GM18511 (cell line): Measurements from ENCODE around the gene EEF2.

Source experiments
- ATAC-seq: cut with Tn5 transposase; IDR thresholded peaks from one replicate; pipeline ENCODE4 v1.9.1; 2021; ENCODE audit warnings: mild to moderate bottlenecking, moderate library complexity; ENCODE audit not compliant: unreplicated experiment

The EEF2 gene

DNA sequence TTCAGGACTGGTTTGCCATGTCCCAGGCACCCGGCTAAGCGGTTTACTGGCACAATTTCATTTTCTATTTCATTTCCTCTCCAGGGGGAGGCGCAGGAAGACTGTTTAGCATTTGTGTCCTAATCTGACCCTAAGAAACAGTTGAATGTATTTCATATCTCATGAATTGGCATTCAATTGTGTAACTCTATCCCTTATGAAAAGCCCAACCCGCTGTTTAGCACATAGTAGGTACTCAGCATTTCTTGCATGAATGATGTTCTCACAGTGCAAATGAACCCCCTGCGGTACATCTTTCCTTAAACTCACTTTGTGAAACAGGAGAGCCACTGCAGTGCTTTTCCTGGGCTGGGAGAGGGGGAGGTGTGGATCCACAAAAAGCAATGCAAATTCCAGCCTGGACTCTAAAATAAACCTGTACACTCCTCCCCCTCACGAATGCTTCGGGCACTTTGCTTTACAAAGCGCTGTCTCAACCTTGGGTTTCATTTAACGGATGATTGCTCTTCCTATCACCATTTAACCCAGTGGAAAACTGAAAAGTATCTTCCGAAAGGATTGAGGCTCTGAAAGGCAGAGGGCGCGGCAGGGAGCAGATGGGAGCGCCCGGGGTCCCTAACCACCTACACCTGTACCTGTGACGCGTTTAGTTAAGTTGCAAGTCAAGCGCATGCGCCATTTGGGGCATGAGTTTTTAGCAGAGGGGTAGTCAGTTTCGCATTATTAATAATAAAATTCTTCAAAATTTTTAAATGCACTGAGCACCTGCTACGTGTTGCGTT, 1.2 kb upstream of the EEF2 start:
- ATAC-seq, result no peak

DNA sequence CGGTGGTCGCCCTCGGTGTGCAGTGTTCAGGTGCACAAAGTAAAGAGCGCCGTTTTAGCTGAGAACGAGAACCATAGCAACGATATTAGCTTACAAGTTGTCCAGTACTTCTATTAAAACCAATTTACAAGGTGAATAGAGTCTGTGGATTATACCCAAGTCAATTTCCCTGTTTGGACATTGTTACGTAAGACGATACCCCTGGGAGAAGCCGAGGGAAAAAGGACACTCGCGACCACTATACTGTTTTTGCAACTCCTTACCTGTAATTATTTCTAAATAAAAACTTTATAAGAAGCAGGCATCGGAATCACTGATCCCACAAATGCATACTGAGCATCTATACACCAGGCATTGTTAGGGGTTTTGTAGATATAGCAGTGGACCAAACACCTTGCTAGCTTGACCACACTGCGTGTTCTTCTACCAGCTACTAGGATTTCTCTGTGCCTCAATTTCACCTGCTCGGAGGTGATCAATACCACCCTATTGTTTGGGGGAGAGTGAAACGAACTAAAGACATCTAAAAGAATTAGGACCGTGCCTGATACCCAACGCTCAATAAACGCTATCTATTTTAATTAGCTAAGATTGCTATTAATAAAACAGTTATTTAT, 488 bp upstream of the EEF2 start:
- no peak for ATAC-seq

DNA sequence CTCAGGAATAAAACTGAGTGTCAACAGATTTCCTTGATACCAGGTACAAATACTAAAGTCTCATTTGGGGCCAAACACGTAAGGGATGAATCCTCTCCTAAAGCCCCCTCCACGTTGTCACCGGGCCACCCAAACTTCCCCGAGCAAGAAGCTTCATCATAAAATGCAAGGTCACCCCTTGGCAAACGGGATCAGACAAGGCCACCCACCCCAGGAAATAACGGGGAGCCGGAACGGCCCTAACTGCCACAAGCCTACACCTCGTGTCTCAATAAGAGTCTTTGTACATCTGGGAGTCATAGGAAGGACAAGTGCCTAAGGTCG, 717 bp downstream of the EEF2 start:
- ATAC-seq, result no peak

DNA sequence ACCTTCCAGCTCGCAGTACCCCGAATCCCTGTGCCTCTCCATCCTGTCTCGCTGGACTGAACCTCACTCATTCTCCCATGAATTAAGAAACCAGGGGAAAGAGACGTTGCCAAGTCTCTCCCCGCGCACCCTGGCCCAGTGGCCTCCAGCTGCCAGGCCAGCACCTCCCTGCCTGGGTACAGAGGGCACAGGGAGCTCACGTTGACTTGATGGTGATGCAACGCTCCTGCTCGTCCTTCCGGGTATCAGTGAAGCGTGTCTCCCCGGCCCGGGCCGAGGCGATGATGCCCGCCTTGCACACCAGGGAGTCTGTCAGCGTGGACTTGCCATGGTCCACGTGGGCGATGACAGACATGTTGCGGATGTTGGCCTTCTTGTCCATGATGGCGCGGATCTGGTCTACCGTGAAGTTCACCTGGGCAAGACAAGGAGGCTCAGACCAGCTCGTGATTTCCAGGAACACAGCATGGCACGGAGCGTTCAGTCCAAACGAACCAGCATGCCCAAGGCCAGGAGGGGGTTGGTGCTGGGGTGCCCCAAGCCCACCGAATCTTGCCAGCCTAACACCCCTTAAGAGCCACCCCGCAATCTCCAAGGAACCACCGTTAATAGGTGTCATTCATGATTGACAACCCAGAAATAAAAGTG, 1.2 kb downstream of the EEF2 start:
- no peak for ATAC-seq

DNA sequence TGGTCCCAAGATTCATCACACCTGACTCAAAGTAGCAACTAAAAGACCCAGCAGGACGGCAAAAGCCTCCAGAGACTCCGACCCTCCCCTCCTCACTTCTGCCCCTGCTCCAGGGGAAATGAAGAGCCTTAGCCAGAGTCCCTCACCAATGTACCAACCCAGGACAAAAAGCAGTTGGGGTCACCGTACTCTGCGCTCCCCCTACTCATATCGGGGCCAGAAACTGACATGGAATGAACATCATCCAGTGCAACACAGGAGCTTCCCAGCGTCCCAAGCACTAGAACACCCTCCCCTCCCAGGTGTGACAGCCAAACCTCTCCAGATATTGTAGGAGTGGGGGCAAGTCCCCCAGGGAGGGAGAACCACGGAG, 1.7 kb downstream of the EEF2 start:
- no peak for ATAC-seq

DNA sequence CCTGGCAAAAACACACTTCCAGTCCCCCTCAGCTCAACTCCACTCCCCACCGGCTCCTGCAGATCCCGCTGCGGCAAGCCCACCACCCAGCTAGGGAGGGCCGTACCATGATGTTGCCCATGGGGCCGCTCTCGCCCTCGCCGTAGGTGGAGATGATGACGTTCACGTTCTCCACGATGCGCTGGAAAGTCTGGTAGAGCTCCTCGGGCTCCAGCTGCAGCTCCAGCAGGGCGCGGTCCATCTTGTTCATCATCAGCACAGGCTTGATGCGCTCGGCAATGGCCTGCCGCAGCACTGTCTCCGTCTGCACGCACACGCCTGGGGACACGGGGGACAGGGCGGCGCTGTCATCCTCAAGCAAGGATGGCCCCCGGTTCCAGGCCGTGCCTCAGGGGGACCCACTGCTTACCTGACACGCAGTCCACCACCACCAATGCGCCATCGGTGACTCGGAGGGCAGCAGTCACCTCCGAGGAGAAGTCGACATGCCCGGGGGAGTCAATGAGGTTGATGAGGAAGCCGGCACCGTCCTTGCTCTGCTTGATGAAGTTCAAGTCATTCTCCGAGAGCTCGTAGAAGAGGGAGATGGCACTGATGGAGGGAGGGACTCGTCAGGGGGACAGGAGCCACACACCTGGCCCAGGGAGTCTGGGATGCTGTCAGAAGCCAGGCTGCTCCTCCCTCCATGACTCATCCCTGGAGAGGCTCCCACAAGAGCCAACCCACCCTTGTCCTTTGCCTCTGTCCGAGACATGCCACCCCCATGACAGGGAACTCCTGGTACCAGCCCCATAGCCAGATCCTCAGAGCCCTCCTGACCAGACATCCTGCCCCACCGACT, 2.3 kb downstream of the EEF2 start:
- ATAC-seq, result no peak

DNA sequence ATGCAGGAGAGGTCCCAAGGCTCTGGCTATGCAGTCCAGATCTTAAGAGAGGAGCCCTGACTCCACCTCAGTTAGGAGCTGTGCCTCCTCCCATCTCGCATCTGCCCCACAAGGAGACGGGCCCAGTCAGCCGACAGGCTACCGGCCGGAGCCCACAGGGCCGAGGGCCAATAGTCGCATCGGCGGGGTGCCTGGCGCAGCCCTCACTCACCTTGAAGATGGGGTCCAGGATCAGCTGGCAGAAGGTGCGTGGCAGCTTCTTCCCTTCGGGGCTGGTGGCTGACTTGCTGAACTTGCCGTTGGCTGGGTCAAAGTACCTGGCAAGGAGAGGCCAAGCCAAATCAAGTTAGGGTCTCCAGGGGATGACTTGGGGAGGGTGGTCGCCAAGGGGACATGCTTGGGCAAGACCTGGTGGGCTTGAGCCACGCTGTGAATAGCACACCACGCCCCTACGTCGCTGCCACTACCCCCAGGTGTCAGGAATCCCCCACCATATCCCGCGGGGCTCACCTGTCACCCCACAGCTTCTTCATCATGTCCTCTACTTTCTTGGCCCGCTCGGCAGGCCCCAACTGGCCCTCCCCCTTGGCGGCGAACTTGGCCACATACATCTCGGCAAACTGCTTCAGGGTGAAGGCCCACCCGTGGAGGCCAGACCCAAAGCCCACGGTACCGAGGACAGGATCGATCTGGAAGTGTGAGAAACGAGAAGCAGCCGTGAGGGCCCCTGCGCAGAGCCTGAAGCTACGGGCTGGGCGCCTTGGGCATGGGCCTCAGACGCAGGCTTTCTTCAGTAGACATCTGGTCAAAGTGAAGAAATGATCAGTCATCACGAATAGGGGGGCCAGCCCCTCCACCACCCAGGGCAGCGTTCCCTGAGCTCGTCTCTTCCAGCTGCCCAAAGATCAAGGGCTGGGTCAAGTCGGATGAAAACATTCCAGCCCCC, 3.3 kb downstream of the EEF2 start:
- ATAC-seq, result no peak

DNA sequence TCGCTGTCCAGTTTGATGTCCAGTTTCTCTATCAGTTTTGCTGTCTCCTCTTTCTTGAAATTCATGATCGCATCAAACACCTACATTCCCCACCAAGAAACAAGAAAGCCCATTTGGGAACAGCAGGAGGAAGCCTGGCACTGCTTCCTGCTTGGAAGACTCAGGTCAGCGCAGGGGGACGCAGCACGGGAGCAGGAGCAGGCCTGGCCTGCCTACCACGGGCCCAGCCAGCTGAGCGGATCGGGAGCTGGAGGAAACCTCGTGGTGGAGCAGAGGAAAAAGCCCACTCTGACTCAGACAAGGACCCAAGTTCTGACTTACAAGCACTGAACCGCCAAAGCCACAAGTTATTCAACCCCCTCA, 3.9 kb downstream of the EEF2 start:
- ATAC-seq, result no peak

DNA sequence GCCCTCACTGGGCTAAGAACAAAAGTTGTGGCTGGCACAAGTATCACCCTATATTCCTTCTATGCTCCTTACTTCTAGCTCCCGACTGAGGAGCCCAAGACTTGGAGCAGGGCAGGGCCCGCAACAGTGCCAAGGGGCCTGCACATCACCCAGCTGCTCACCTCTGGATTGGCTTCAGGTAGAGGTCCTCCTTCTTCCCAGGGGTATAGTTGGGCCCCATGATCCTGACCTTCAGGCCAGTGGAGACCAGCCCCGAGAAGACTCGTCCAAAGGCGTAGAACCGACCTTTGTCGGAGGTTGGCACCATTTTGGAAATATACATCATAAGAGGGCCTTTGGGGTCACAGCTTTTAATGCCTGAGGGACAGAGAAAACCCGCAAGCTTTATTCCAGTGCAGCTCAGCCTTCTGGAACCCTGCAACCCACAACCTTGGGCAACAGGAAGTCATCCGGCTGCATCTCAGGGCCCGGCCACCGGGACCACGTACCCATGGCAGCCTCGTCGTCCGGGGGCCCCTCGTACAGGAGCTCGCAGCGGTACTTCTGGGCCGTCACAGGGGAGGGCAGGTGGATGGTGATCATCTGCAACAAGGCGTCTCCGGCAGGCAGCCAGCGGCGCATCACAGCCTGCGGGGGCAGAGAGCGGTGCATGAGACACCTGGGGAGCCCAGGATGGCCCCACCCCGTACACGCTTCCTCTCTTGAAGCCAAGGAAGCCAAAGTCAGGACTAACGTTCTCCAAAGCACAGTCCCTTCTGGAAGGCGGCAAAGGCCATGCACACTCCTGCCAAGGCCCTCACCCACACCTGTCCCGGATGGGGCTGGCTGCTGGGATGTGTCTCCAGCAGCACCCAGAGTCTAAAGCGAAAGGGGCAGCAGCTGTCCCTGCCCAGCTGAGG, 4.7 kb downstream of the EEF2 start:
- ATAC-seq, result no peak

DNA sequence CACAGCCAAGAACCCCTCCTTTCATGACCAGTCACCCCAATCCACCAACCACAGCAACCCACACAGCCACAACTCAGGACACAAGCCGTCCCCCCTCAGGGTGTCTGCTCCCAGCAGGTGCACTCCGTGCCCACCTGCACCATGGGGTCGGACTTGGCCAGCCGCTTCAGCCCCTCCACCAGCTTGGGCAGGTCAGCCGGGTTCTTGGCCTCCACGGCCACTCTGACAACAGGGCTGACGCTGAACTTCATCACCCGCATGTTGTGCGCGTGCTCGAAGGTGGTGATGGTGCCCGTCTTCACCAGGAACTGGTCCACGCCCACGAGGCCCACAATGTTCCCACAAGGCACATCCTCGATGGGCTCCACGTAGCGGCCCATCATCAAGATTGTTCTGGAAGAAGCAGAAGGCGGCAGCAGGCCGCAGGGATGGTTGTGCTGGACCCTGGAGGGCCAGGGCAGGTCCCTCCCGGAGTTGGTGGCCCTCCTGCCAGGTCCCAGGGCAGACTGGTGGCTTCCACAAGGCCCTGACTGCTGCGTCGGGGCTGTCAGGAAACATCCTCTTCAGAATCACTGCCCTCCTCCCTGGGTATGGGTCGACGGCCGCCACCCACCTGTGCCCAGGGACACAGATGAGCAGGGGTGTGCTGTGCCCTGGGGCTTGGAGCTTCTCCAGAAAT, 5.5 kb downstream of the EEF2 start:
- ATAC-seq, result no peak

DNA sequence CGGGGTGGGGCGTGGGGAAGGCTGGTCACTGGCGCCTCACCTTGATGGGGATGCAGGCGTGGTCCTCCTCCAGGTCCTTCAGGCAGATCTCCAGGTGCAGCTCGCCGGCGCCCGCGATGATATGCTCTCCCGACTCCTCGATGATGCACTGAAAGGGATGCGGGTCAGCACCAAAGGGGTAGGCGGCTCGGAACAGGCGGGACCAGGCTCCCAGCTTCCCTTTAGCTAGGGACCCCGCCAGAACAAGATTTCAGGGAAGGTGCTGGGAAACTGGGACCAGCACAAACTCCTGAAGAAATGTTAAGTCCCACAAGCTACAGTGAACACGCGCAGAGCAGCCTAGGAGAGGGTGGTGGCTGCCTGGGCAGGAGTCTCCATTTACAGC, 6.0 kb downstream of the EEF2 start:
- ATAC-seq, result no peak

DNA sequence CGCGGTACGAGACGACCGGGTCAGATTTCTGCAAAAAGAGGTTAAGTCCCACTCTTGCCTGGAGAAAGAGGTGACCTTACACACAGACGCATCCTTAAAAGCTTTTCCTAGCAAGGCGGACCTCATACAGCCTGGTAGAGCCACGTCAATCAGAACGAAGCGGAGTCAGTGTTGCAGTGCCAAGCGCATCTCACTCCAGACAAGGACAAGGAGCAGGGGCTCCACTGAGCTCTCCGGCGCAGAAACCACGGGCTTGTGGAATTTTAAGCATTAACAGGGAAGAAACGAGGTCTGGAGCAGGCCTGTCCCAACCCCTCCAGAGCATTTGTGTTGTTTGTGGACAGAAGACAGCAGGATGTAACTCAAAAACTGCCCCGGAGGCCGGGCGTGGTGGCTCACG, 7.1 kb downstream of the EEF2 start:
- ATAC-seq, result no peak

DNA sequence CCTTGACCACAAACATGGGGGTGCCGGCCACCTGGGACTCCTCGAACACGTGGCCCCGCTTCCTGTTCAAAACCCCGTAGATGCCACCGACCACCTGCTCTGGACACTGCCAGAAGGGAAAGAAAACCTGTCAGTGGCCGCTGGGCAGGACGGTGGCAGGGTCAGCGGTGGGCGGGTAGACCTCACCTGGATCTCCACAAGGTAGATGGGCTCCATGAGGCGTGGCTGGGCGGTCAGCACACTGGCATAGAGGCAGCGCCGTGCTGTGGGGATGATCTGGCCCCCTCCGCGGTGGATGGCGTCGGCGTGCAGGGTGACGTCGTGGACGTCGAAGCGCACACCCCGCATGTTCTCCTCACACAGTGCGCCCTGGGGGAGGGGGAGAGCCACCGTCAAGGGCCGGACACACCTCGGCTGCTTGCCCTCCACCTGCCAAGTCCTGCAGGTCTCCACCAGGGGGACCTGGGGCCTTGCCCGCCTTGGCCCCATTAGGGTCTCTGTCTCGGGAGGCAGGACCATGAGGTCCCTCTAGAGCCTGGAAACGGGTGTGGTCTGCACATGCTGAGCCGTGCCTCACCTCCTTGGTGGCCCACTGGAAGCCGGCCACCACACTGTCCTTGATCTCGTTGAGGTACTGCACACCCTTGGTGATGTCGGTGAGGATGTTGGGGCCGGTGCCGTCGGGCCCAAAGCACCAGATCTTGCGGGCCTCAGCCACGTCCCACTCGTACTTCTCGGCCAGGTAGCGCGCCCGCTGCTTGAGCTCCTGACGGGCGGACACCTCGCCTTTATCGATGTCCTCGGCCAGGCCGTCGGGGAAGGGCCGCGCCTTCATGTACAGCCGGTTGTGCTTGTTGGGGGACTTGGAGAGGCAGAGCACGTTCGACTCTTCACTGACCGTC, 7.8 kb downstream of the EEF2 start:
- no peak for ATAC-seq

DNA sequence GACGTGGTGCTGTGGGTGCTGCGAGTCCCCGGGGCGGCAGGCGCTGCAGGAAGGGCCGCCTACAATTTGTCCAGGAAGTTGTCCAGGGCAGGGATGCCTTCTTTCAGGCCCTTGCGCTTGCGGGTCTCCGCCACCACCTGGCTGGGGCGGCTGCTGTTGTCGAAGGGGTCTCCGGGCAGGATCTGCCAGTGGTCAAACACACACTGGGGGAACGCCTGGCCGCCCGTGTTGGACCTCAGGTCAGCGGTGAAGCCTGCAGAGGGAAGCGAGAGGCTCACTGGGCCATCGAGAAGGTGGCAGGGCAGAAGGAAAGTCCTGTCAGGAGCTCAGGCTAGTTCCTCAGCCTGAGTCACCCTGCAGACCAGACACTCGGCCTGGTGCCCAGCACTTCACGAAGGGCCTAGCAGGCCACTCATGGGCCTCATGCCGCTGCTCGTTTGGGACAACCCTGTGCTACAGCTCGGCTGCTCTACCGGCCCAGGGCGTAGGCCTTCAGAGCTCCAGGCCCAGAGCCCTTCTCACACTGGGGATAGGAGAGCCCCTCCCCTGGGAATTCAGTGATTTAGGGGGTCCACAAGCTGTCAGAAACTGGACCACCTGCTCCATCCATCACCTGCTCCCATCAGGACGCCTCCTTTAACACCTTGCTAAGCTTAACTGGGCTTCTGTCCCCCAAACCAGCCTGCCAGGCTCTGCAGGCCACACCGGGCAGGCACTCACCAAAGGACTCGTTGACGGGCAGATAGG, 8.6 kb downstream of the EEF2 start:
- ATAC-seq, result no peak

DNA sequence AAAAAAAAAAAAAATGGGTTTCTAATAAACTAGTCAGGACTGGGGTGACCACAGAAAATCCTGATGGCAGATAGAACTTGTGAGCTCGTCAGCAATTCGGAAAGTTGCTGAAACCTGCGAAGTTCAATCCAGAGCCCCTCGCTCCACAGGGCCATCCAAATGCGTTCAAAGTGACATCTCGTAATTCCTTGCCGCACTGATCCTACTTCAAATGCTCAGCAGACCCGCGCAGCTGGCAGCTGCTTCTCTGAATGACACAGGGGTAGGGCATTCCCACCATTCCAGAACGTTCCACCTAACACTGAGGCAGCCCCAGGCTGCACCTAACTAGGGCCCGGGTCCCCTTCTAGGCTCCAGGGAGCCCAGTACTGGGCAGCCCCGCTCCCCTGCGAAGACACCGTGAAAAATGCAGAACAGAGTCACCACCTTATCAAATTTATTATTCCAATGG, 9.6 kb downstream of the EEF2 start:
- ATAC-seq, result no peak

DNA sequence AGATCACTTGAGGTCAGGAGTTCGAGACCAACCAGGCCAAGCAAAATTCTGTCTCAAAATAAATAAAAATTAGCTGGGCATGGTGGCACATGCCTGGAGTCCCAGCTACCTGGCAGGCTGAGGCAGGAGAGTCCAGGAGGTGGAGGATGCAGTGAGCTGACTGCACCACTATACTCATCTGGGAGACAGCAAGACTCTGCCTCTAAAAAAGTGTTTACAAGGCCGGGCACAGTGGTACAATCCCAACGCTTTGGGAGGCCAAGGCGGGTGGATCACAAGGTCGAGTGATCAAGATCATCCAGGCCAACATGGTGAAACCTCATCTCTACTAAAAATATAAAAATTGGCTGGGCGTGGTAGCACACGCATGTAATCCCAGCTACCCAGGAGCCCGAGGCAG, 10.1 kb downstream of the EEF2 start:
- ATAC-seq, result no peak
